Endothelial cell of umbilical vein (primary cell): Measurements from ENCODE around the gene CWC25. TPM values are rescaled to one million over a fixed set of nuclear protein-coding genes. Genes with fewer than 3 reads are reported as not detected.

Experiments used
- microRNA-seq: library from miRNA; unstranded; fragments of <30 nt; microRNA quantifications from one replicate; pipeline ENCODE4 v1.2.0, GENCODE V29; 2021; ENCODE audit warnings: borderline number of aligned reads, borderline replicate concordance
- polyA plus RNA-seq, 4 experiments: library from polyadenylated mRNA; depleted of rRNA in 3 of 4; stranded (reverse) in 3 of 4; unstranded in 1 of 4; fragments of >200 nt; gene quantifications; 2 replicates each; pipeline versions ENCODE4 v1.2.1 to v1.2.3, GENCODE V29; 2011 to 2012; ENCODE audit warnings: missing spikeins in 1 of 4
- small RNA-seq: library from RNA; depleted of rRNA; stranded (forward); fragments of <200 nt; gene quantifications from one replicate; pipeline ENCODE3, GENCODE V24; 2012; ENCODE audit warnings: low replicate concordance, low read depth; ENCODE audit not compliant: insufficient read depth, insufficient read length
- total RNA-seq: library from RNA; stranded (reverse); gene quantifications from 2 replicates; pipeline ENCODE4 v1.2.3, GENCODE V29; 2021

The CWC25 gene
- total and polyA plus RNA-seq, 2 donors (not counting 3 experiments of a cell fraction or from before 2014, with no cell fraction given), result 13.8 to 20.0 TPM

Small RNAs within 50 kb of the gene (microRNA-seq; reads per million reads assigned to microRNA genes)
- gene MIR4727, result 1.2 reads per million

Small RNAs within 50 kb of the gene (small RNA-seq; reads per million reads assigned to genes)
- gene MIR4727, result not detected
- gene RNU6-866P, result not detected
- gene SNORA21, result not detected
- not detected for gene SNORA21B

Other genes with a start within 250 kb of the CWC25 start
- 0.12 and 0.35 TPM in 2 replicates for gene SRCIN1, start 219.4 kb downstream of the CWC25 start, total RNA-seq
- gene SRCIN1, start 219.4 kb downstream of the CWC25 start, polyA plus RNA-seq, result 0.15 and 0.37 TPM in 2 replicates
- 2.6 and 2.9 TPM in 2 replicates for gene EPOP, start 150.4 kb downstream of the CWC25 start, total RNA-seq
- 0.43 and 0.54 TPM in 2 replicates for gene EPOP, start 150.4 kb downstream of the CWC25 start, polyA plus RNA-seq
- 85.4 and 86.6 TPM in 2 replicates for gene MLLT6, start 120.0 kb downstream of the CWC25 start, total RNA-seq
- 32.1 and 35.7 TPM in 2 replicates for gene MLLT6, start 120.0 kb downstream of the CWC25 start, polyA plus RNA-seq
- gene CISD3, start 95.0 kb downstream of the CWC25 start, total RNA-seq, result 22.6 and 23.7 TPM in 2 replicates
- gene CISD3, start 95.0 kb downstream of the CWC25 start, polyA plus RNA-seq, result 8.7 and 11.1 TPM in 2 replicates
- 77.5 and 78.4 TPM in 2 replicates for gene PCGF2, start 77.0 kb downstream of the CWC25 start, total RNA-seq
- gene PCGF2, start 77.0 kb downstream of the CWC25 start, polyA plus RNA-seq, result 39.8 and 45.3 TPM in 2 replicates
- gene PSMB3, start 72.6 kb downstream of the CWC25 start, total RNA-seq, result 213 and 227 TPM in 2 replicates
- 685 and 705 TPM in 2 replicates for gene PSMB3, start 72.6 kb downstream of the CWC25 start, polyA plus RNA-seq
- 48.1 and 48.8 TPM in 2 replicates for gene PIP4K2B, start 25.8 kb downstream of the CWC25 start, total RNA-seq
- gene PIP4K2B, start 25.8 kb downstream of the CWC25 start, polyA plus RNA-seq, result 22.4 and 23.1 TPM in 2 replicates
- 1,270 and 1,292 TPM in 2 replicates for gene RPL23, start 28.4 kb upstream of the CWC25 start, total RNA-seq
- gene RPL23, start 28.4 kb upstream of the CWC25 start, polyA plus RNA-seq, result 1,232 and 1,847 TPM in 2 replicates
- gene LASP1, start 44.7 kb upstream of the CWC25 start, total RNA-seq, result 231 and 242 TPM in 2 replicates
- 214 and 247 TPM in 2 replicates for gene LASP1, start 44.7 kb upstream of the CWC25 start, polyA plus RNA-seq
- not detected in 2 replicates for gene FBXO47, start 142.1 kb upstream of the CWC25 start, total RNA-seq
- not detected in 2 replicates for gene FBXO47, start 142.1 kb upstream of the CWC25 start, polyA plus RNA-seq